G401 (cell line): ENCODE results near the gene NUMBL. TPM values are rescaled to one million over a fixed set of nuclear protein-coding genes. Genes with fewer than 3 reads are reported as not detected.
"Not testable (repeated sequence)": the region's sequence is repeated elsewhere in the genome, so short reads cannot be mapped to it uniquely, and the experiment has no call there.

Experiments used
- DNase-seq: peaks from one replicate; pipeline ENCODE4 v3.0.0-alpha.2; 2015; ENCODE audit warnings: low spot score
- in situ Hi-C: cut with HindIII; loops from 2 replicates; pipeline ENCODE4 v1.10.0; 2016; ENCODE audit warnings: low sequenced_read_pairs, mixed read lengths
- total RNA-seq: library from RNA; depleted of rRNA; stranded (reverse); fragments of >200 nt; shearing (Covaris generic); gene quantifications from 2 replicates; pipeline ENCODE4 v1.2.3, GENCODE V29; 2014

The NUMBL gene
- total RNA-seq, 1 experiment from 2014 or later: 25.1 TPM

- in situ Hi-C loops: no loop called here
- no peak for DNase-seq
These were observed 47.6 kb downstream of the NUMBL start for GRCh38 chr19:40642757-40643305.

- in situ Hi-C loops: no loop called here
- DNase-seq: no peak
These were observed 48.3 kb downstream of the NUMBL start for GRCh38 chr19:40642051-40642706.

GRCh38 chr19:40641281-40641680, 49.2 kb downstream of the NUMBL start:
- no peak for DNase-seq
- in situ Hi-C loops: no loop called here

DNA sequence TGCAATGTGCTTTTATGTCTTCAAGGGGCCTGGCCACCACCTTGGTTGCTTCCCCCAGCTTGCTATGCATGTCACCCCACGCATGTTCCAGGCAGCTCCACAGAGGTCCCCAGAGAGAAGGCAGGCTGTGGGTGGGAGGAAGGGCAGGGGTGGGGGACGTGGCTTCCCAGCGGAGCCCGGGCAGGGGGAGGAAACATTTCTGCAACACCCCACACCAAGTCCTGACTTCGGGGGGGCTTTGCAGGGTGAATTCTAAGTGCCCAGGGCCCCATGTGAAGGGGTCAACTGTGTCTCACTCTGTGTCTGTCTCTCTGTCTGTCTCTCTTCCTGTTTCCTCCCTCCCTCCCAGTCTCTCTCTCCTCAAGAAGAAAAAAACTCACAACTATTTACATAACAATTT, 49.7 kb downstream of the NUMBL start:
- no peak for DNase-seq
- in situ Hi-C loops: no loop called here

- in situ Hi-C loops: no loop called here
- no peak for DNase-seq
These were observed 50.8 kb downstream of the NUMBL start for GRCh38 chr19:40639638-40639982.

- no peak for DNase-seq
- in situ Hi-C loops: no loop called here
These were observed 52.1 kb downstream of the NUMBL start for GRCh38 chr19:40638327-40638726.

DNA sequence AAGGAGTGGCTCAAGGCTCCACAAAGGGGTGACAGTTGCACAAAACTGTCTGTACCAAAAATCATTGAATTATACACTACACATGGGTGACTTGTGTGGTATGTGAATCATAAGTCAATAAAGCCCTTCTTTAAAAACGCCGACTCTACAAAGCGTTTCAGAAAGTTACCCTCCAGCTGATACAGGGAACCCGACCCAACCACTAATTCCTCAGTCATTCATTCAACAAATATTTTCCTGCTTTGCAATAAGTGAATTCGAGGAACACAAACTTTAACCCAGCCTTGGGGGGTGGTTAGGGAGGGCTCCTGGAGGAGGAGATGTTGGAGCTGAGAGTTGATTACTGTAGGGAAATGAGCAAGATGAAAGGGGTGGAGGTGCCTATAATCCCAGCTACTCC, 57.2 kb downstream of the NUMBL start:
- no peak for DNase-seq
- in situ Hi-C loops: no loop called here

DNA sequence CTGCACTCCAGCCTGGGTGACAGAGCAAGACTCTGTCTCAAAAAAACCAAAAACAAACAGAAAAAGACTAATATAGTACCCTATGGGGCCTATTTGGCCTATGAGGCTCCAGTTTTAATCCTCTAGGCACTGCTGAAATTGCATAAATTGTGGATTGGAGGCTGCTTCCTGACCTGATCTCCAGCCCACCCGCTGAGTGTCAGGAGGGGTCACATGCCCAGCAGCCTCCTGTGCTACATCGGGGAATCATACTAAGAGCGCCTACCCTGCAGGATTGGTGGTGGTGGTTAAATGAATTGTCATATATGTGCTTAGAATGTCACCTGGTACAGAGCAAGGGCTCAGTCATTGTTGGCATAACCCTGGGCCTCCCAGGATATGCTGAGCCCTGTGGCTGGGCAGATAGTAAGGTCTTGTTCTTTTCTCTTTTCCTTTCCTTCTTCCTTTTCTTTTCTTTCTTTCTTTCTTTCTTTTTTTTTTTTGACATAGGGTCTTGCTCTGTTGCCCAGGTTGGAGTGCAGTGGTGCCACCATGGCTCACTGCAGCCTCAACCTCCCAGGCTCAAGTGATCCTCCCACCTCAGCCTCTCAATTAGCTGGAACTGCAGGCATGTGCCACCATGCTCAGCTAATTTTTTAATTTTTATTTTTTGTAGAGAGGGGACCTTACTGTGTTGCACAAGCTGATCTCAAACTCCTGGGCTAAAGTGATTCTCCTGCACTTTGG, 58.0 kb downstream of the NUMBL start:
- no peak for DNase-seq
- in situ Hi-C loops: no loop called here

DNA sequence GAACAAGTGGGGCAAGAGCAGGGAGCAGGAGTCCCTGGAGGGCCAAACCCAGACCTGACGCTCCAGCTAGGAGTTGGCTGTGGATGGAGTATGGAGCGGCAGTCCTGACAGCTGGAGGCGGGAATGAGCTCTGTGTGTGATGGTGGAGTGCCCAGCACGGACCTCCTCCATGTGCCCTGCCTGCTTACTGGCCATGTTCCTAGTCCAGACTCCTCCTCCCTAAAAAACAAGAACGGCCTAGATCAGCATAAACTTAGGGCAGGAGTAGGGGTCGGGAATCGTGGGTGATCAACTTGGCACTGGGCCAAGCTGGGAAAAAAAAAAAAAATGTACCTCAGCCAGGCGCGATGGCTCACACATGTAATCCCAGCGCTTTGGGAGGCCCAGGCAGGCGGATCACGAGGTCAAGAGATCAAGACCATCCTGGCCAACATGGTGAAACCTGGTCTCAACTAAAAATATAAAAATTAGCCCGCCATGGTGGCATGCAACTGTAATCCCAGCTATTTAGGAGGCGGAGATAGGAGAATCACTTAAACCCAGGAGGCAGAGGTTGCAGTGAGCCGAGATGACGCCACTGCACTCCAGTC, 59.8 kb downstream of the NUMBL start:
- in situ Hi-C loops: no loop called here
- DNase-seq: no peak

DNA sequence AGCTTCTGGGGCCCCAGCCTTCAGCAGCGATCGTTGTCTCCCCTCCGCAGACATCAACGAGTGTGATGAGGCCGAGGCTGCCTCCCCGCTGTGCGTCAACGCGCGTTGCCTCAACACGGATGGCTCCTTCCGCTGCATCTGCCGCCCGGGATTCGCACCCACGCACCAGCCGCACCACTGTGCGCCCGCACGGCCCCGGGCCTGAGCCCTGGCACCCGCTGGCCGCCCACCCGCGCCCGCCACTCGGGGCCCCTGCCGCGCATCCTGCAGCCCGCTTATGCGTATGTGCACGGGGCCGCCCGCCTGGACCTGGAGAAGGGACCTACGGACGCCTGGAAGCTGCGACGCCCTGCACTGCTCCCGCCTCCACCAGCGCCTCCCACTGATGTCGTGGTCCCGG, 61.1 kb downstream of the NUMBL start:
- in situ Hi-C loops: no loop called here
- DNase-seq: no peak

DNA sequence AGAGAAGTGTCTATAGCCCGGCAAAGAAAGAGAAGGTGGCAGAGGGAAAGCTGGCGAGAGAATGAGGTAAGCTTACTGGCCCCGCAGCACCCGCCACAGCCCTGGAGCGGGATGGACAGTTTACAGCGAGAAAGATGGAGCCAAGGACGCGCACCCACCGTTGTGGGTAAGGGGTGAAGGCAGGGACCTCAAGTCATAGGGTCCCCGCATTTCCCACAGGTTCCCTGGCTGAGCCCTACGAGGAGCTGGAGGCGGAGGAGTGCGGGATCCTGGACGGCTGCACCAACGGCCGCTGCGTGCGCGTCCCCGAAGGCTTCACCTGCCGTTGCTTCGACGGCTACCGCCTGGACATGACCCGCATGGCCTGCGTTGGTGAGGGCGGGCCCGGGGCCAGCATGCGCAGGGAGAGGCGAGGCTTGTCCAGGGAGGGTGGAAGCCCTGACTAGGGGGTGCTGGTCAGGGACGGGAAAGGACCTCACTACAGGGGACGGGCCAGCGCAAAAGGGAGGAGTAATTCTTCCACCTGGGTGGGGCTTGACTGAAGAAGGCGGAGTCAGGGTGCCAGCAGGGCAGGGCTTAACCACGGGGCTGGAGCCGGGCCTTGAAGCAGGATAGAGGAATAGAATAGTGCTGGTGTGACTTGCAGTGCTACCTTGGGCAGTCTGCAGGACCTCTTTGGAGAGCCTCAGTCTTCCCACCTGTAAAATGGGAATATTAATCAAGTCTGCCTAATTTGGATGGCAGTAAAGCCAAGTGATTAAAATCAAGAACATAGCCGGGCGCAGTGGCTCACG, 62.8 kb downstream of the NUMBL start:
- in situ Hi-C loops: no loop called here
- no peak for DNase-seq

DNA sequence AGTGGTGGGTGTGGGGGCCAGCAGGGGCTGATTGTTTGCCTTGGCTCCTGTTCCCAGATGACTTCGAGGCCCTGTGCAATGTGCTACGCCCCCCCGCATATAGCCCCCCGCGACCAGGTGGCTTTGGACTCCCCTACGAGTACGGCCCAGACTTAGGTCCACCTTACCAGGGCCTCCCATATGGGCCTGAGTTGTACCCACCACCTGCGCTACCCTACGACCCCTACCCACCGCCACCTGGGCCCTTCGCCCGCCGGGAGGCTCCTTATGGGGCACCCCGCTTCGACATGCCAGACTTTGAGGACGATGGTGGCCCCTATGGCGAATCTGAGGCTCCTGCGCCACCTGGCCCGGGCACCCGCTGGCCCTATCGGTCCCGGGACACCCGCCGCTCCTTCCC, 63.5 kb downstream of the NUMBL start:
- no peak for DNase-seq
- in situ Hi-C loops: no loop called here

- in situ Hi-C loops: no loop called here
These were observed 64.9 kb downstream of the NUMBL start for GRCh38 chr19:40625406-40626120.

GRCh38 chr19:40624369-40625153, 65.9 kb downstream of the NUMBL start:
- DNase-seq, in situ Hi-C loops: not testable (repeated sequence)

More at GRCh38 chr19:40625406-40626120, 64.9 kb downstream of the NUMBL start:
- DNase-seq: no peak

DNA sequence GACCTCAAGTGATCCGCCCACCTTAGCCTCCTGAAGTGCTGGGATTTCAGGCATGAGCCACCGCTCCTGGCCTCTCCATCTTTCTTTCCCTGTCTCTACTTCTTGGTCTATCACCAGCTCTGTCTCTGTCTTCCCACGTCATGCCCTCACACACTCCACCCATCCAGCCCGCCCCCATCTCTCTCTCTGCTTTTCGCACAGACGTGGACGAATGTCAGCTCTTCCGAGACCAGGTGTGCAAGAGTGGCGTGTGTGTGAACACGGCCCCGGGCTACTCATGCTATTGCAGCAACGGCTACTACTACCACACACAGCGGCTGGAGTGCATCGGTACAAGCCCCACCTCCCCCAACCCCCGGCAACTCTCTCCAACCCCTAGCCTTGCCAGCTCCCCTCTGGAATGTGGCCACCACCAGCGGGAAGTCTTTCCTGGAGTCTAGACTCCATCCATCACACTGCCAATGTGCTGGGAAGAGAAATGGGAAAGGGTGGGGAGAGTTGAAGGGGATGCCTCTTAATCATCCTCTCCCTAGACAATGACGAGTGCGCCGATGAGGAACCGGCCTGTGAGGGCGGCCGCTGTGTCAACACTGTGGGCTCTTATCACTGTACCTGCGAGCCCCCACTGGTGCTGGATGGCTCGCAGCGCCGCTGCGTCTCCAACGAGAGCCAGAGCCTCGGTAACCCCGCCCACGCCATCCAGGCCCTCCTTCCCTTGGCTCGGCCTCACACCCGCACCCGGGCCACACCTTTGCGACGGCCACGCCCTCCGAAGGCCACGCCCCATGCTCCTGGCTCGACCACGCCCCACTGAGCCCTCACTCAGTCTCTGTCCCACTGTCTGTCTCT, 66.8 kb downstream of the NUMBL start:
- in situ Hi-C loops: no loop called here
- DNase-seq: peak; percentile 18

DNA sequence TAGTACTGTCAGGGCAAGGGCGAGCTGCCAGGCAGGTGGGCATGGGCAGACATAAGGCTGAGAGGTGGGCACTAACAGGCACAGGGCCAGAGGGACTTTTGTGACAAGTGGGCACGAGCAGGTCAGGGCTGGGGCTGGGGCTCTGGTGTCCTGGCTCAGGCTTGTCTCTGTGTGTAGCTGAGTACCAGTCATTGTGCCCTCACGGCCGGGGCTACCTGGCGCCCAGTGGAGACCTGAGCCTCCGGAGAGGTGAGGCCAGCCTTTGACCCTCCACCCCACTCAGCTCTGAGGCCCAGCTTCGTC, 67.7 kb downstream of the NUMBL start:
- in situ Hi-C loops: no loop called here
- no peak for DNase-seq

- no peak for DNase-seq
- in situ Hi-C loops: no loop called here
These were observed 68.3 kb downstream of the NUMBL start for GRCh38 chr19:40621966-40622772.
